ENCODE measurements around the gene CACNA2D3. TPM values are rescaled to one million over a fixed set of nuclear protein-coding genes. Genes with fewer than 3 reads are reported as not detected.

CACNA2D3 gene
- total RNA-seq (2022), result 0.39 TPM in 1 of 2 replicates, not detected in the other
- percentile 22 among the genes with signal in this experiment for Bru-seq, nascent RNA
- percentile 15 among the genes with signal in this experiment for BruChase-seq, experiment 1, labeled RNA remaining after a 2-hour chase
- BruChase-seq, experiment 2, labeled RNA remaining after a 6-hour chase, result percentile 16 among the genes with signal in this experiment
- long read RNA-seq, partial matches to known transcripts, result 0 of 1 reads
- long read RNA-seq, other reads (novel, unspliced or antisense), result 1 of 1 reads

DNA sequence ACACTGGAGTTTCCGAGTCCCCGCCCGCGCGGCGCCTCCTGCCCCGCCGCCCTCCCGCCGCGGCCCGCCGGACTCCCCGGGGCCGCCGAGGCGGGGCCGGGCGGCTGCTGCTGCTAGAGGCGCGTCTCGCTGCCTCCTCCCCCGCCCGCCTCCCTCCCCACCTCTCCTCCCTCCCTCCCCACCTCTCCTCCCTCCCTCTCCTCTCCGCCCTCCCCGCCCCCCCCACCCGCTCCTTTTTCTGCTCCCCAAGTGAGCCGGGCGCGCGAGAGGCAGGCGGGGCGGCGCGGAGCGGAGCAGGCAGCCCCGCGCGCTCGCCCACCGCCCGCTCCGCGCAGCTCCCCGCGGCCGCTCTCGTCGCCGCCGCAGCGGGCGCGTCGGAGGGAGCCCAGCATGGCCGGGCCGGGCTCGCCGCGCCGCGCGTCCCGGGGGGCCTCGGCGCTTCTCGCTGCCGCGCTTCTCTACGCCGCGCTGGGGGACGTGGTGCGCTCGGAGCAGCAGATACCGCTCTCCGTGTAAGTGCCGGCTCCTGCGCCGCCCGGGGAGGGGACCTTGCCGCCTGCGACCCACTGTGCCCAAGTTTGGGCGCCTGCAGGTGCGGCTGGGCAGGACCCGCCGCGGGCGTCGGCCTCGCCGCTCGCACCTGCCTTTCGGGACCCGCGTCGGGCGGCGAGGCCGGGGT lies at the start of gene CACNA2D3:
CACNA2D3 (plus strand) TSS at position 229 of the 679 bp plus-strand sequence.
- Histone ChIP-seq H3K4me1 (peaks cover 3% of the 10 kb centered on the region; the same call in 1 of the 2 replicates), H3K36me3 (ENCODE audit: control insufficient read depth, insufficient read depth, low read length) (no peaks in the 10 kb centered on the region), H3K27me3 (replicated peaks; ENCODE audit: control insufficient read depth, insufficient read depth, low read length) (peaks cover 4% of the 10 kb centered on the region), H3K4me3 (ENCODE audit: low read depth, low read length) (peak within 1 kb of the TSS; percentile 25), H3K9me3 (no peaks in the 10 kb centered on the region)
- H3K4me1 Mint-ChIP-seq (ENCODE audit: low read depth, unreplicated experiment), result peaks cover 6% of the 10 kb centered on the region
- BruUV-seq (replicated peaks), result no TSS peak
- no peak for DNase-seq
- H3K4me3 Mint-ChIP-seq (ENCODE audit: unreplicated experiment), result peak within 1 kb of the TSS; percentile 66
- no peaks in the 10 kb centered on the region for H3K36me3 Mint-ChIP-seq (ENCODE audit: insufficient read depth, unreplicated experiment)
- peaks cover 23% of the 10 kb centered on the region for H3K27me3 Mint-ChIP-seq (ENCODE audit: insufficient read depth, unreplicated experiment)
- intact Hi-C loops (cut with micrococcal nuclease; ENCODE audit: unreplicated experiment), result no loop called here
- H3K27ac Mint-ChIP-seq (ENCODE audit: unreplicated experiment), result no peak within 1 kb of the TSS
- CTCF ChIA-PET, result no interaction called here
- no peaks in the 10 kb centered on the region for H3K9me3 Mint-ChIP-seq (ENCODE audit: unreplicated experiment)
- POLR2A ChIA-PET, result no interaction called here
- TF ChIP-seq CTCF (IDR thresholded peaks at IDR 0.05; ENCODE audit: insufficient read depth in 1 of 2, low read depth in 1 of 2, low read length in 1 of 2, severe bottlenecking in 1 of 2, unreplicated experiment in 1 of 2), result no peak

DNA sequence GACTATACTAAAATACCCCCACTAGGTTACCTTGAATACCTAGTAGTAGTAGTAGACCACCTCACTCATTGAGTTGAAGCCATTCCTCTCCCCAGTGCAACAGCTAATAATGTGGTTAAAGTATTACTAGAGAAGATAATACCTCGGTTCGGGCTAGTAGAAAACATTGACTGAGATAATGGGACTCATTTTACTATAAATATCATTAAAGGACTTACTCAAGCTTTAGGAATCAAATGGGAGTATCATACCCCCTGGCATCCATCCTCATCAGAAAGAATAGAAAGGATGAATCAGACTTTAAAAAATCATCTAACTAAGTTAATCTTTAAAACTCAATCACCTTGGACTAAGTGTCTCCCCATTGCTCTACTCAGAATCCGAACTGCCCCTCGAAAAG lies 49.0 kb upstream of the CACNA2D3 start:
- Histone ChIP-seq H3K27me3 (replicated peaks; ENCODE audit: control insufficient read depth, insufficient read depth, low read length) (no peaks in the 10 kb centered on the region), H3K9me3 (no peaks in the 10 kb centered on the region), H3K36me3 (ENCODE audit: control insufficient read depth, insufficient read depth, low read length) (no peaks in the 10 kb centered on the region), H3K4me3 (ENCODE audit: low read depth, low read length) (no peak overlapping the region), H3K4me1 (no peaks in the 10 kb centered on the region)
- Mint-ChIP-seq H3K9me3 (ENCODE audit: unreplicated experiment) (peaks cover 11% of the 10 kb centered on the region), H3K36me3 (ENCODE audit: insufficient read depth, unreplicated experiment) (no peaks in the 10 kb centered on the region), H3K27ac (ENCODE audit: unreplicated experiment) (no peak overlapping the region), H3K4me3 (ENCODE audit: unreplicated experiment) (no peak overlapping the region), H3K27me3 (ENCODE audit: insufficient read depth, unreplicated experiment) (peaks cover 4% of the 10 kb centered on the region), H3K4me1 (ENCODE audit: low read depth, unreplicated experiment) (no peaks in the 10 kb centered on the region)
- intact Hi-C loops (cut with micrococcal nuclease; ENCODE audit: unreplicated experiment), result no loop called here
- no TSS peak for BruUV-seq (replicated peaks)
- CTCF ChIA-PET, result no interaction called here
- POLR2A ChIA-PET, result no interaction called here
- DNase-seq, result no peak
- TF ChIP-seq CTCF (IDR thresholded peaks at IDR 0.05; ENCODE audit: insufficient read depth in 1 of 2, low read depth in 1 of 2, low read length in 1 of 2, severe bottlenecking in 1 of 2, unreplicated experiment in 1 of 2), result no peak

DNA sequence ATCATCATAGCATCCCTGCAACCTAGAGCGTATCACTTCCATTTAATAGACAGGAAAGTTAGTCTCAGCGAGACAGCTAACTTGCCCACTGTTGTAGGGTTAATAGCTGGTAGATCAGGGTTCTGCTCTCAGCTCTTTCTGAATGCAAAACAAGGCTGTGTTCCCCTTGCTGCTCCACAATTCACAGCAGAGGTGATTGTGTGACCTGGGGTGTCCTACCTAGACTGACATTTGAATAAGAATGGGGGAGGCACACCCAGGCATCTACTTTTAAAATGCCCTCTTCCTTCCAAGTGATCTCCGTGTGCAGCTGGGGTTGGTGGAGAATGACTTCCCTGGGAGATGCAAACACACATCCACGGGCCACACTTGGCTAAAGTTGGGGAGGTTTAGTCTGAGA lies 43.0 kb upstream of the CACNA2D3 start:
- no peak for TF ChIP-seq CTCF (IDR thresholded peaks at IDR 0.05; ENCODE audit: insufficient read depth in 1 of 2, low read depth in 1 of 2, low read length in 1 of 2, severe bottlenecking in 1 of 2, unreplicated experiment in 1 of 2)
- H3K4me3 Mint-ChIP-seq (ENCODE audit: unreplicated experiment), result no peak overlapping the region
- no peak for DNase-seq
- POLR2A ChIA-PET, result no interaction called here
- no peaks in the 10 kb centered on the region for H3K36me3 Mint-ChIP-seq (ENCODE audit: insufficient read depth, unreplicated experiment)
- Histone ChIP-seq H3K27me3 (replicated peaks; ENCODE audit: control insufficient read depth, insufficient read depth, low read length) (no peaks in the 10 kb centered on the region), H3K36me3 (ENCODE audit: control insufficient read depth, insufficient read depth, low read length) (no peaks in the 10 kb centered on the region), H3K4me1 (no peaks in the 10 kb centered on the region), H3K9me3 (no peaks in the 10 kb centered on the region), H3K4me3 (ENCODE audit: low read depth, low read length) (no peak overlapping the region)
- intact Hi-C loops (cut with micrococcal nuclease; ENCODE audit: unreplicated experiment), result no loop called here
- CTCF ChIA-PET, result no interaction called here
- H3K27me3 Mint-ChIP-seq (ENCODE audit: insufficient read depth, unreplicated experiment), result peaks cover 18% of the 10 kb centered on the region
- H3K27ac Mint-ChIP-seq (ENCODE audit: unreplicated experiment), result no peak overlapping the region
- no TSS peak for BruUV-seq (replicated peaks)
- no peaks in the 10 kb centered on the region for H3K4me1 Mint-ChIP-seq (ENCODE audit: low read depth, unreplicated experiment)
- no peaks in the 10 kb centered on the region for H3K9me3 Mint-ChIP-seq (ENCODE audit: unreplicated experiment)

Measured in Caco-2 (cell line).